ENCODE data around the gene IL1F10.

IL1F10 gene

DNA sequence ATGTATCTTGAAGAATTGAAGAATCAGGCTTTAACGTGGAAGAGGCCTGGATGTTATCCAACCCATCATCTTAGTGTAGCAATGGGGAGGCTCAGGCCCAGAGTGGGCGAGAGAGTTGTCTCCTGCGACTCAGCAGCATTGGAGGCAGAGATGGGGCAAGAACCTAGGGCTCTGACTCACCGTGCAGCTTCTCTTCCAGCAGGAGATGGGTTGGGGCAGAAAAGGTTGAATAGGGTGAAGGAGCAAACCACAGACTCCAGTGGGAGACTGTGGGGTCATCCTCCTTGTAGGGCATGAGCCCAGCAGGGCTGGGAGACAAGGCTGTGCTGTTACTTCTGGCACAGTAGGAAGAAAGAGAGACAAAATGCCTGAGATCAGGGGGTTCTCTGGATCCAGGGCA lies 7.4 kb upstream of the IL1F10 start:
- no peak for TF ChIP-seq POLR2AphosphoS5 (IDR thresholded peaks at IDR 0.05; ENCODE audit: low read depth, low read length)

DNA sequence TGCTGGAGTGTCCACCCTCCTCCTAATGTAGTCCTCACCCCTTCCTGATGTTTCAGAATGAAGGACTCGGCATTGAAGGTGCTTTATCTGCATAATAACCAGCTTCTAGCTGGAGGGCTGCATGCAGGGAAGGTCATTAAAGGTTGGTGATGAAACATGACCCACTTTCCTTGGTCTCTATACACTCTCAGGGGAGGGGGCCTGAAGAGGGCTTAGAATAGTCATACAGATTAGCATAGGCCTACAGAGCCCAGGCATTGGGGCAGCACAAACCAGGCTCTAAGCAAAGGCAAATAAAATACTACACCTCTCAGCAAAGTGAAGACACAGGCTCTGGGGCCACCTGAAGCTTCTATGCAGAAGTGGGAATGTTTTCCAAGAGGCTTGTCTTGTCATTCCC lies 7.0 kb upstream of the IL1F10 start:
- TF ChIP-seq SIN3A (IDR thresholded peaks at IDR 0.05; ENCODE audit: borderline replicate concordance, insufficient read depth, low read length) (no peak), POLR2AphosphoS5 (IDR thresholded peaks at IDR 0.05; ENCODE audit: low read depth, low read length) (no peak), FOXP2 (optimal IDR thresholded peaks at IDR 0.05; ENCODE audit: borderline replicate concordance, extremely low read depth, extremely low read length, insufficient read depth) (no peak), TAF1 (IDR thresholded peaks at IDR 0.05; ENCODE audit: borderline replicate concordance, insufficient read depth, low read length) (no peak)
- TF ChIP-seq, protein P1, sequence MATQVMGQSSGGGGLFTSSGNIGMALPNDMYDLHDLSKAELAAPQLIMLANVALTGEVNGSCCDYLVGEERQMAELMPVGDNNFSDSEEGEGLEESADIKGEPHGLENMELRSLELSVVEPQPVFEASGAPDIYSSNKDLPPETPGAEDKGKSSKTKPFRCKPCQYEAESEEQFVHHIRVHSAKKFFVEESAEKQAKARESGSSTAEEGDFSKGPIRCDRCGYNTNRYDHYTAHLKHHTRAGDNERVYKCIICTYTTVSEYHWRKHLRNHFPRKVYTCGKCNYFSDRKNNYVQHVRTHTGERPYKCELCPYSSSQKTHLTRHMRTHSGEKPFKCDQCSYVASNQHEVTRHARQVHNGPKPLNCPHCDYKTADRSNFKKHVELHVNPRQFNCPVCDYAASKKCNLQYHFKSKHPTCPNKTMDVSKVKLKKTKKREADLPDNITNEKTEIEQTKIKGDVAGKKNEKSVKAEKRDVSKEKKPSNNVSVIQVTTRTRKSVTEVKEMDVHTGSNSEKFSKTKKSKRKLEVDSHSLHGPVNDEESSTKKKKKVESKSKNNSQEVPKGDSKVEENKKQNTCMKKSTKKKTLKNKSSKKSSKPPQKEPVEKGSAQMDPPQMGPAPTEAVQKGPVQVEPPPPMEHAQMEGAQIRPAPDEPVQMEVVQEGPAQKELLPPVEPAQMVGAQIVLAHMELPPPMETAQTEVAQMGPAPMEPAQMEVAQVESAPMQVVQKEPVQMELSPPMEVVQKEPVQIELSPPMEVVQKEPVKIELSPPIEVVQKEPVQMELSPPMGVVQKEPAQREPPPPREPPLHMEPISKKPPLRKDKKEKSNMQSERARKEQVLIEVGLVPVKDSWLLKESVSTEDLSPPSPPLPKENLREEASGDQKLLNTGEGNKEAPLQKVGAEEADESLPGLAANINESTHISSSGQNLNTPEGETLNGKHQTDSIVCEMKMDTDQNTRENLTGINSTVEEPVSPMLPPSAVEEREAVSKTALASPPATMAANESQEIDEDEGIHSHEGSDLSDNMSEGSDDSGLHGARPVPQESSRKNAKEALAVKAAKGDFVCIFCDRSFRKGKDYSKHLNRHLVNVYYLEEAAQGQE (IDR thresholded peaks at IDR 0.05; ENCODE audit: insufficient read depth in 1 of 2, low read depth in 2 of 2, low read length in 2 of 2), result no peak

DNA sequence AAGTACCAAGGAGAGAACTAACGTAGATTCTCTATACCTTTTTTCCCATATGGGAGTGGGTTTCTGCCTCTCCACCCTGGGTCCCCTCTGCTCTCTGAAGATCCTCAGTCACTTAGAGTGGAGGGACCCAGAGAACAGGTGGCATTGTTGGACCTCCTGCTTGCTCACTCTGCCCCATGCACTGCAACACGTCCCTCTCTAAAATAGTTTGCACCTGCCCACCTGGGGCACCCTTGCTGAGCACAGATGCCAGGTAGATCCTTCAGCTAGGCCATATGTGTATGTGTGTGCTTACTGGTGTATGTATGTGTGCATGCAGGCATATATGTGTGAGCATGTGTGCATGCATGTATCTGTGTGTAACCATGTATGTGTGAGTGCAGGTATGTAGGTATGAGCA lies 6.5 kb upstream of the IL1F10 start:
- no peak for TF ChIP-seq POLR2AphosphoS5 (IDR thresholded peaks at IDR 0.05; ENCODE audit: low read depth, low read length)
- TF ChIP-seq TAF1 (IDR thresholded peaks at IDR 0.05; ENCODE audit: borderline replicate concordance, insufficient read depth, low read length), result no peak
- no peak for TF ChIP-seq SIN3A (IDR thresholded peaks at IDR 0.05; ENCODE audit: borderline replicate concordance, insufficient read depth, low read length)
- TF ChIP-seq, protein P1 (IDR thresholded peaks at IDR 0.05; ENCODE audit: insufficient read depth in 1 of 2, low read depth in 2 of 2, low read length in 2 of 2), result no peak
- no peak for TF ChIP-seq FOXP2 (optimal IDR thresholded peaks at IDR 0.05; ENCODE audit: borderline replicate concordance, extremely low read depth, extremely low read length, insufficient read depth)

DNA sequence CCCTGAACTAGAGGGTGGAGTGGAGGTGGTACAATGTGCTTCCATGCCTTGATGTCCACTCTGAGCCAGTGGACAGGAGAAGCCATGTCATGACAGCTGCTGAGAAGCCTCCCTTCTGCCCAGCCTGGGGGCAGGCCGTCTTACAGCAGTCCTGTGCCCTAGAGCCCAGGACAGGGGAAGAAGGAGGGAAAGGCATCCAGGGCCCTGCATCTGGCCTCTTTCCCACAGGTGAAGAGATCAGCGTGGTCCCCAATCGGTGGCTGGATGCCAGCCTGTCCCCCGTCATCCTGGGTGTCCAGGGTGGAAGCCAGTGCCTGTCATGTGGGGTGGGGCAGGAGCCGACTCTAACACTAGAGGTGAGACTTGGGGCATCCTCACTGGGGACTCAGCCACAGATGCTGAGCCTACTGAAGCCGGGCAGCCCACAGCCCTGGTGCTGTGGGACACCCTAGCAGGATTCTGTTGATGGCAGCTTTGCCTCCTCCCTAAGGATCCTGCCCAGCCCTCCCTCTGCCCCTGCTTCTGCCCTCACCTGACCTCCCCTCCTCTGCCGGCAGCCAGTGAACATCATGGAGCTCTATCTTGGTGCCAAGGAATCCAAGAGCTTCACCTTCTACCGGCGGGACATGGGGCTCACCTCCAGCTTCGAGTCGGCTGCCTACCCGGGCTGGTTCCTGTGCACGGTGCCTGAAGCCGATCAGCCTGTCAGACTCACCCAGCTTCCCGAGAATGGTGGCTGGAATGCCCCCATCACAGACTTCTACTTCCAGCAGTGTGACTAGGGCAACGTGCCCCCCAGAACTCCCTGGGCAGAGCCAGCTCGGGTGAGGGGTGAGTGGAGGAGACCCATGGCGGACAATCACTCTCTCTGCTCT lies 5.6 kb upstream of the IL1F10 start:
- TF ChIP-seq SIN3A (IDR thresholded peaks at IDR 0.05; ENCODE audit: borderline replicate concordance, insufficient read depth, low read length), result no peak
- TF ChIP-seq, protein P1 (IDR thresholded peaks at IDR 0.05; ENCODE audit: insufficient read depth in 1 of 2, low read depth in 2 of 2, low read length in 2 of 2), result no peak
- no peak for TF ChIP-seq POLR2AphosphoS5 (IDR thresholded peaks at IDR 0.05; ENCODE audit: low read depth, low read length)
- TF ChIP-seq FOXP2 (optimal IDR thresholded peaks at IDR 0.05; ENCODE audit: borderline replicate concordance, extremely low read depth, extremely low read length, insufficient read depth), result no peak
- no peak for TF ChIP-seq TAF1 (IDR thresholded peaks at IDR 0.05; ENCODE audit: borderline replicate concordance, insufficient read depth, low read length)

DNA sequence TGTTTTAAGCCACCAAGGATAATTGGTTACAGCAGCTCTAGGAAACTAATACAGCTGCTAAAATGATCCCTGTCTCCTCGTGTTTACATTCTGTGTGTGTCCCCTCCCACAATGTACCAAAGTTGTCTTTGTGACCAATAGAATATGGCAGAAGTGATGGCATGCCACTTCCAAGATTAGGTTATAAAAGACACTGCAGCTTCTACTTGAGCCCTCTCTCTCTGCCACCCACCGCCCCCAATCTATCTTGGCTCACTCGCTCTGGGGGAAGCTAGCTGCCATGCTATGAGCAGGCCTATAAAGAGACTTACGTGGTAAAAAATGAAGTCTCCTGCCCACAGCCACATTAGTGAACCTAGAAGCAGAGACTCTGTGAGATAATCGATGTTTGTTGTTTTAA lies 3.5 kb upstream of the IL1F10 start:
- TF ChIP-seq, protein P1 (IDR thresholded peaks at IDR 0.05; ENCODE audit: insufficient read depth in 1 of 2, low read depth in 2 of 2, low read length in 2 of 2), result no peak
- TF ChIP-seq FOXP2 (optimal IDR thresholded peaks at IDR 0.05; ENCODE audit: borderline replicate concordance, extremely low read depth, extremely low read length, insufficient read depth), result no peak
- TF ChIP-seq TAF1 (IDR thresholded peaks at IDR 0.05; ENCODE audit: borderline replicate concordance, insufficient read depth, low read length), result no peak
